GM21423 (cell line): Measurements from ENCODE around the gene HAUS3.

Source experiments
- ATAC-seq: cut with Tn5 transposase; IDR thresholded peaks from one replicate; pipeline ENCODE4 v1.9.1; 2021; ENCODE audit warnings: mild to moderate bottlenecking, moderate library complexity; ENCODE audit not compliant: unreplicated experiment

HAUS3 gene

DNA sequence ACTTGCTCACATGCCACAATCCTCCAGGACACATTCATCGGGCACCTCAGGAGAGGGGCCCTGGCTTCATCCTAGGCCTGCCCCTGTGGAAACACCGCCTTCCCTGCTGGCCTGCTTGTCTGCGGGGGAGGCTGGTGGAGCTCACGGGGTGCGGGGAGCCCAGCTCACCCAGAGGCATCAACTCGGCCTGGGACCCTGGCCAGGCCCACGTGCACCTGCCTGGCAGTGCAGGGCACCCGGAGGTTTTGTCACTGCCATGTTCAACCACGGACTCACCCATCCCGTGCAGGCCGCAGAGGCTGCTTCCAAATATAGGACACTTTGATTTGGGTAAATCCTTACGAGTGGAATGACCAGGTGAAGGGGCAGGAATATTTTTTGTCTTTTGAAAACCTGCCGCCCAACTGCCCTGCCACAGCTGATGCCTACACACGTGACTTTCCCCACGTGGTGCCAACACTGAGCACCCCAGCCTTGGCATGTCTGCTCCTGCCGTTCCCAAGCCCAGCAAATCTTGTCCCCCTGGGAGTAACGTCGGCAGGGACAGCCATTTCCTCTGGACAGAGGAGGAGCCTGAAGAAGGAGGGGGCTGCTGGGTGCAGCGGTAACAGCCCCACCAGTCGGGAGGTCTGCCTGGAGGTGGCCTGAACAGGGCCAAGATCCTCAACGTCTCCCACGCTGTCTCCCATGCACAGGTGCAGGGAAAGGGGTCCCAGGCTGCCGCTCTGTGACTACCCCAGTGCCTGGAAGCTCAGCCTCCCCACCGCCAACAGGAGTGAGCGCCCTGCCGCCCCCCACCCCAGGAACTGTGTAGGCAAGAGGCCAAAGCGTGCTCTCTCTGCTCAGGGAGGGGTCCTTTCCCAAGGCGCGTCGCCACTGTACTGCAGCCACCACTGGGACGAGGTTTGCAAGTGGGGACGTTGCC is 11.5 kb upstream of the HAUS3 start:
- no peak for ATAC-seq

DNA sequence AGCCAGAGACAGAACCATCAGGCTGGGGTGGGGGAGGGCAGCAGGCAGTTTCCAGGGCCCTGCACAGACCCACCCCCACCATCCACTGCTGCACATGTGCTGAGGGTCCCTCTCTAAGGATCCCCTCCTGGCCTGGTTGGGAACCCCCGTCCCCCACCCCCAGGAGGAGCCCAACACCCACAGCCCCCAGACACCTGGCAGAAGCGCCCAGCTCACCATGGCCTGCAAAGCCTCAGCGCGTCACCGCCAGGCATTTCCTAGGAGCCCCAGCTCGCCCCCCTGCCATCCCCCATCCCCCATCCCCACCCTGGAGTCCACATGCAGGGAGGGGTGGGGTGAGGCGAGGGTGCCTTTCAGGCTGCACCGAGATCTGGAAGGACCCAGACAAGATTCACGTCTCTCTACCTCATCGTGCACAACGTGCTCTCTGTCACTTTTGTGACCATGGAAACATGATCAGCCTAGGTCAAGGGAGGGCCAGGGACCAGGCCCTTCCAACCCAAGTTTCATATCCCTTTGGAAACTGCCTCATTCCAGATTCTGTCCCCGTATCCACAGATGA is 10.7 kb upstream of the HAUS3 start:
- ATAC-seq, result no peak

DNA sequence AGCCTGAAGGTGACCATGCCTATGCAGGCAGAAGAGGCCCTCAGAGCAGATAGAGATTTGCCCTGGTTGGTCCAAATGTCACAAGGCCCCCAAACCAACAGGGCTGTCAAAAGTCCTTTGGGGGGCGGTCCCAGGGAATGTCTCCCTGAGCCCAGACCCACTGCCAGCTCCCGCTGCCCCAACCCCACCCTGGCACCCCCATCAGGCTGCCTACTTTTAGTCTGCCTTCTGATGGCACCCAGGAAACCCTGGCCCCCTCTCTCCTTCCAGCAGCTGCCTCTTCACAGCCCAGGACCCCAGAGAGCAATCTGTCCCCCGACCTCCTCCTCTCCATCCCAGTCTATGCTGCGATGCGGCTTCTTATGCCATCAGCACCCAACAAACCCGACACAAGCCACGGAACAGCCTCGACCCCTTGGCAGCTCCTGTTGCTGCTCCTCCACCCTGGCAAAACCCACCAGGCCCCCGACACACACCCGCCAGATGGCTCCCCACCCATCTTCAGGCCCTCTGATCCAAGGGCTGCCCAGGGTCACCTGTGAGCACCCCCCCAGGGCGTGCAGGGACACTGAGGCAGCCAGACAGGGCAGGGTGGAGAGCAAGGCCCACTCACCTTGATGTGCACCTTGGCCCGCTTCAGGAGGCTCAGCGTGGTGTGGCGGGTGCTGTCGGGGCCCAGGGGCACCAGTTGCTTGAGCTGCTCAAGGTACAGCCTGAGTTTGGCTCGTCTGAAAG is 10.0 kb upstream of the HAUS3 start:
- no peak for ATAC-seq

DNA sequence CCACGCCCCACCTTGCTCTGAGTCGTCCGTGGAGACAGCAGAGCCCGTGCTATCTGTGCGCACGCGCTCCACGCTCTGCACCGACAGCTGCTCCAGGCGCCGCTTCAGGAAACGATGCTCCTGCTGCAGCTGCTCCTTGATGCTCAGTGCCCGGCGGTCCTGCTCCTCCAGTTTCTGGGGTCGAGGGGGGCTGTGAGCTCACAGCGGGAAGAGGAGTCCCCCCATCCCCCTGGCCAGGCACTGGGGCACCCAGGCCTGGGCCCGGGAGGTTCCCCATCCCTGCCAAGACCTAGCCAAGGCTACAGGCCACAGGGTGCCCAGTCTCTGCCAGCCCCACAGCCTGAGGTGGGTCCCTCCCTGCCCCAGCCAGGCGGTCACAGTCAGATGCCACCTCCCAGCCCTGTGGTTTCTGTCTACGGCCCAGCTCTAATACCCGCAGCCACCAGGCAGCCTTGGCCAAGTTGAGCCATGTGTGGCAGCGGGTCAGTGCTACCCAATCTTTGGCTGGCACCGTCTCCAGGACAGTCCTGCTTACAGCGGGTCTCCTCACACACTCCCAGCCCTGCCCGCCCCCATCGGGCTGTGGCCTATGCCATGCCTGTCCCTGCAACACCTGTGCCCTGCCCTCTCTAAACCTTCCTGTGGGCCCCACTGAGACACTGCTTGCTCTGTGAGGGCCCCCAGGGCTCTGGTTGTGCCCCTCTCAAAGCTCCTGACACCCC is 9.3 kb upstream of the HAUS3 start:
- ATAC-seq, result no peak

GRCh38 chr4:2250357-2251072 is 8.6 kb upstream of the HAUS3 start:
- ATAC-seq, result no peak

GRCh38 chr4:2249526-2250356 is 7.8 kb upstream of the HAUS3 start:
- ATAC-seq, result no peak

DNA sequence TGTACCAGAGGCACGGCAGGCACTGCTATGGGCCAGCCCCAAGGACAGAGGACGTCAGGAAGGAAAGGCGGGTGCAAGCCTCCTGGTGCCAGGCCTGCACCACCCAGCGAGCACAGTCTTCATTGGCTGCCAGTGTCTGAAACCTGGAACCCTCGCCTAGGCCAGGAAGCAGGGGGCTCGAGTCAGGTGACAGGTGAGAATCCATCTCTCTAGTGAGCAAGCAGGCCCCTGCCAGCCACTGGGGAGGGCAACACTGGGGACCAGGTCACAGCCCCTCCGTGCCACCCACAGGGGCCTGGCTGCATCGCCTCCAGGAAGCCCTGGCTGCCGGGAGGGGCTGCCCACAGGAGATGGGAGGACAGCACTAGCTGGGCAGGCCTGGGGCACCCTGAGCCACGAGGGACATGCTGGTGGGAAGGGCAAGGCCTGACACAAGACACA is 6.9 kb upstream of the HAUS3 start:
- no peak for ATAC-seq

GRCh38 chr4:2248044-2248780 is 6.3 kb upstream of the HAUS3 start:
- ATAC-seq, result no peak

GRCh38 chr4:2247128-2248043 is 5.5 kb upstream of the HAUS3 start:
- no peak for ATAC-seq

DNA sequence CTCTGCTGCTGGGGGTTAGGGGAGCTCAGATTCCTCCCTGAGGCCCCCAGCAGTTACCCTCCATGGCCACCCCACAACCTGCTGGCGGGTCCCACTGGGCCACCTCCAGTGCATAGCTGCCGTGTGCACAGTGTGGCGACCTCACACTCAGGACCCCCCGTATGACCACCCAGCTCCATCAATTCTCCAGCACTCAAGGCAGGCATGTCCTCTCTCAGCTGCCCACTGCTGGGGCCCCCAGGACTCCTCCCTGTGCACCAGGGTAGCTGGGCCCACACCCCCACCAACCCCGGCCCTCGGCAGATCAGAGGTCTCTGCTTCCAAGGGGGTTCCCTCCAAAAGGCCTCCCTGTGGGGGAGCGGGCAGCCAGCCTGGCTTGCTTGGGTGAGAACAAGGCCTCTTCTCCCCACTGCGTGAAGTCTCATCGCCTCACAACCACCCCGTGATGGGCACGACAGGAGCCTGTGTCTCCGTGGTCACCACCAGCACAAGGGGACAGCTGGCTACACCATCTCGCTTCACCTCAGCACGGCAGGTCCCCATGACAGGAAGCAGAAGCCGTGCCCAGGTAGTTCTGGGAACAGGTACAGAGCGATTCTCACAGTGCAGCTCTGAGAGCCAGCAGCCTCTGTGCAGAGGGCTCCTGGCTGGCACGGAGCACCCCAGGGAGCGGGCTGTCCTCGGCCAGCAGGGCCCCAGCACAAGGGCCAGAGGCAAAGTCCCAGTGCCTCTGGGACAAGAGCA is 4.6 kb upstream of the HAUS3 start:
- ATAC-seq, result no peak

- no peak for ATAC-seq
Observed at GRCh38 chr4:2245787-2246275, 3.9 kb upstream of the HAUS3 start.

DNA sequence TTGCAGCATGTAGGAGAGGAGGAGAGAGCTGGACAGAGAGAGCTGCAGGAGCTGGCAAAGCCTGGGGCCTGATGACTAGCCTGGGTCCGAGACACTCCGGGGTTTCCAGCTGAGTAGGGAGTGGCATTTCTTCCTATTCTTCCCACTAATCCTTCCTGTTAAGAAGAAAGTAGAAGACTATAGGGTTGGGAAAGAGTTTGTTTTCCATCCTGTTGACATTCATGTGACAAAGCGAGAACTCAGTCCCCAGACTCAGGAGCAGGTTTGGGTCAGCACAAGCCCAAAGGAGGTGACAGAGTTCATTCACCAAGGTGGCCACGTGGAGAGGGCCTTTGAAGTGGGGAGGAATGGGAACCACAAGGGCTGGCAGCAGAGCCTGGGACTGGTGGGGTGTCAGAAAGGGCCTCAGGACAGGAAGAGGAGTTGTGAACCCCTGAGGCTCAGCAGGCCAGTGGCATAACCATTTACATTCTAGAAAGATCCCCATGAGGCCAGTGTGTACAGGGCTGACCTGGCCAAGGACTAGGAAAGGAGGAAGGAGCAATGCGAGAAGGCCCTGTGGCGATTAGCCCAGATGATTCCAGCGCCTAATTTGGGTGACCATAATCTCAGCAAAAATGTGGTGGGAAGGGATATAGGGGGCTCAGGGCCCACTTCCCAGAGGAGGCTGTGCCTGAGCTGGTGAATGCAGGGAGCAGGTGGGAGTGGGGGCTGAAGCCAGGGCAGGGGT is 3.3 kb upstream of the HAUS3 start:
- no peak for ATAC-seq

DNA sequence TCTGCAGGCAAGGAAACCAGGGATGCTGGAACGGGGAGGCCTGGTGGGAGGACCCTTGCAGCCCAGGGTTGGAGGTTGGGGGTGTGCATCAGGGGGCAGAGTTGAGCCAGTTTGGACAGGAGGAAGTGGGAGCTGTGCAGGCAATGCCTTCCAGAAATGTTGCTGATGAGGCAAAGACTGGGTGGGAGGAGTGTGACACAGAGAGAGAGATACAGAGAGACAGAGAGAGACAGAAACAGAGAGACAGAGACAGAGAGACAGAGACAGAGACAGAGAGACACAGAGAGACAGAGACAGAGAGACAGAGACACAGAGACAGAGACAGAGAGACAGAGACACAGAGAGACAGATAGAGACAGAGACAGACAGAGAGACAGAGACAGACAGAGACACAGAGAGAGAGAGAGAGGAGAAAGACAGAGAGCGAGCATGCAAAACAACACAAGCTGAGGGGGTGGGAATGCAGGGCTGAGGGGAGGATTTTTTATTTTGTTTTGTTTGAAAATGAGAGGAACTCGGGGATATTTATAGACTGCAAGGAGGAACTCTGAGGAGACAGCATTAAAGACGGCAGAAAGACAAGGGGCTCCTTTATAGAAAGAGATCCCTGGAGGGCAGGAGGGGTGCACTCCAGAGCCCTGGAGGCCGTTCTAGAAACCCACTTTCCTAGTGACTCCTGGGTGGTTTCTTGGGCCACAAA is 1.9 kb upstream of the HAUS3 start:
- ATAC-seq, result no peak

- ATAC-seq, result no peak
Observed at GRCh38 chr4:2241003-2241402, 918 bp downstream of the HAUS3 start.

DNA sequence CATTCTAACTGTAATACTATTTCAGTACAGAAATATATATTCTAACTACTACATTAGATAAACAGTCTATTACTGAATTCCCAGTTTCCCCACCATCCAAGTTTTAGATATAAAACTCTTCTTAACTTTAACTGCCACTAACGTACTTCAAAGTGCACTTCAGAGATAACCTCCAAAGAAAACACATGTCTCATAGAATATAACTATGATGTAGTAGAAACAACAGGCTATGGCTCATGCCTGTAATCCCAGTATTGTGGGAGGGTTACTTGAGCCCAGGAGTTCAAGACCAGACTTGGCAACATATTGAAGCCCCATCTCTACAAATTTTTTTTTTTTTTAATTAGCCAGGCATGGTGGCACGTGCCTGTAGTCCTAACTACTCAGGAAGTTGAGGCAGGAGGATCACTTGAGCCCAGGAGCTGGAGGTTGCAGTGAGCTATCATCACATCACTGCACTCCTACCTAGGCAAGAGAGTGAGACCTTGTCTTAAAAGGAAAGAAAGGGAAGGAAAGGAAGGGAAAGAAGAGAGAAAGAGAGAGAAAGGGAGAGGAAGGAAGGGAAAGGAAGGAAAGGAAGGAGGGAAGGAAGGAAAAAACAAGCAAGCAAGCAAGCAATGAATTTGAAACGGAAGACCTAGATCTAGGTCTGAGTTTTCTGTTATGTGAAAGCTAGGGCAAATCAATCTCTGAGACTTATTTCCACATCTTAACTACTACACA is 4.8 kb downstream of the HAUS3 start:
- no peak for ATAC-seq
